GM10248 (cell line): ENCODE results near the gene IP6K1.

Experiments used
- CTCF ChIA-PET: fragments of 300-600 bp; sonication (Branson Sonifier 250); formaldehyde crosslinking; extraction: SDS; loops from one replicate; lab custom pipeline; 2021; ENCODE audit warnings: antibody characterized with exemption; lab: Yijun Ruan, JAX
- POLR2A ChIA-PET: fragments of 350-650 bp; sonication (Branson Sonifier 250); formaldehyde crosslinking; extraction: SDS; loops from one replicate; lab custom pipeline; 2020; ENCODE audit warnings: antibody characterized with exemption; lab: Yijun Ruan, JAX
- DNase-seq: peaks from one replicate; pipeline ENCODE4 v3.0.0; 2012; ENCODE audit errors: extremely low spot score
- CTCF ChIP-seq: IDR thresholded peaks from 2 replicates; pipeline ENCODE4 v1.5.1; 2012; ENCODE audit warnings: mild to moderate bottlenecking, low read depth; ENCODE audit errors: extremely low read depth, missing control alignments, control extremely low read depth

The IP6K1 gene

DNA sequence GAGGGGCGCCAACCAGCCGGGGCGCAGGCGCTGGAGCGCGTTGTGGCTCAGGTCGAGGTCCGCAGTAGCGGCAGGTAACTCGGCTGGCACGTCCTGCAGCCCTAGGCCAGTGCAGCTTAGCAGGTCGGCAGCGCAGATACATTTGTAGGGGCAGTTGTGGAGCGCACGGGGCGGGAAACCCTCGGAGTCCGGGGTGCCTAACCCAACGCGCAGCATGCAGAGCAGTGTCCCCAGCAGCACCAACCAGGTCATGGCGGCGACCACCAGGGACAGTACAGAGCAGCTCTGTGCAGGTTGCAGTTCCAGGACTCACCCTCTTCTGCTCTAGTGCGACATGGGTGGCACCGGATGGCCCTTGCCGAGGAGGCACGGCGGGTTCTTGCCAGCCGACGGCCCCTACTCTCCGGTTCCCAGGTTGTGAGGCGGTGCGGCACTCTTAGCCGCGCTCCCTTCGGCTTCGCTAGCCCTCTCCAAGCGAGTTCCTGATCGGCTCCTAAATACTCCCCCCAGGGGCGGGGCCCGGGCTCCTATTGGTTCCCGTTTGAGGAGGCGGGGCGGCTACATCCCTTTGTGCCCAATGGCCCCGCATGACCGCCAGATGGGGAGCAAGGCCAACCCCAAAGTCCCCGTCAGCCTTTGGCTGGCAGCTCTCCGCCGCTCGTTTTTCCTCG lies 67.0 kb downstream of the IP6K1 start, which contains the start of gene AMIGO3:
Gene AMIGO3, minus strand, starts transcription at position 471 of the 671 bp plus-strand sequence. Its CDS starts 219 bp downstream, at position 252.
- CTCF ChIA-PET, result interaction anchor here (0.6 to 6.4 kb wide), 11 partner anchors 8 to 180 kb away, joined by 3 to 37 read pairs (median 4); partner anchors contain the start of gene INKA1
- POLR2A ChIA-PET, result interaction anchor here (0.7 kb wide), 1 partner anchor 621 kb away, joined by 3 read pairs; no protein-coding TSS in a partner anchor
- TF ChIP-seq CTCF, result peak; percentile 49
- peak; percentile 95 for DNase-seq

DNA sequence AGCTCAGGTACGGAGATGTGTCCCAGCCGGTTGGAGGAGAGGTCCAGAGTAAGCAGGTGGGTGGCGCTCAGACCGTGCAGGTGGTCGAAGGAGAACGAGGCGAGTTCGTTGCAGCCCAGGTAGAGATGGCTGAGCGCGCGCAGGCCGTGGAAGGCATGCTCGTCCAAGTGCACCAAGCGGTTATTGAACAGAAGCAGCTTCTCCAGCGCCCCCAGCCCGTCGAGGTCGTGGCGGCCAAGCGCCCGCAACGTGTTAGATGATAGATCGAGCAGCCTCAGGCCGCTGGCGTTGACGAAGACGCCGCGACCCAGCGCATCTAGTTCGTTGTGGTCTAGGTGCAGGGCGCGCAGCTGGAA lies 67.5 kb downstream of the IP6K1 start:
- CTCF ChIA-PET, result interaction anchor here (0.8 to 6.4 kb wide), 10 partner anchors 13 to 179 kb away, joined by 3 to 37 read pairs (median 4); partner anchors contain the start of genes INKA1, MST1 and RNF123
- POLR2A ChIA-PET, result no interaction called here
- DNase-seq, result no peak
- no peak for TF ChIP-seq CTCF

- POLR2A ChIA-PET, result interaction anchor here (0.7 kb wide), 1 partner anchor 134 kb away, joined by 4 read pairs; no protein-coding TSS in a partner anchor
- CTCF ChIA-PET, result interaction anchor here (0.8 to 6.4 kb wide), 8 partner anchors 12 to 178 kb away, joined by 3 to 37 read pairs (median 3); partner anchors contain the start of genes MST1 and RNF123
- no peak for TF ChIP-seq CTCF
- no peak for DNase-seq
These were observed 68.1 kb downstream of the IP6K1 start for GRCh38 chr3:49717959-49718857.

DNA sequence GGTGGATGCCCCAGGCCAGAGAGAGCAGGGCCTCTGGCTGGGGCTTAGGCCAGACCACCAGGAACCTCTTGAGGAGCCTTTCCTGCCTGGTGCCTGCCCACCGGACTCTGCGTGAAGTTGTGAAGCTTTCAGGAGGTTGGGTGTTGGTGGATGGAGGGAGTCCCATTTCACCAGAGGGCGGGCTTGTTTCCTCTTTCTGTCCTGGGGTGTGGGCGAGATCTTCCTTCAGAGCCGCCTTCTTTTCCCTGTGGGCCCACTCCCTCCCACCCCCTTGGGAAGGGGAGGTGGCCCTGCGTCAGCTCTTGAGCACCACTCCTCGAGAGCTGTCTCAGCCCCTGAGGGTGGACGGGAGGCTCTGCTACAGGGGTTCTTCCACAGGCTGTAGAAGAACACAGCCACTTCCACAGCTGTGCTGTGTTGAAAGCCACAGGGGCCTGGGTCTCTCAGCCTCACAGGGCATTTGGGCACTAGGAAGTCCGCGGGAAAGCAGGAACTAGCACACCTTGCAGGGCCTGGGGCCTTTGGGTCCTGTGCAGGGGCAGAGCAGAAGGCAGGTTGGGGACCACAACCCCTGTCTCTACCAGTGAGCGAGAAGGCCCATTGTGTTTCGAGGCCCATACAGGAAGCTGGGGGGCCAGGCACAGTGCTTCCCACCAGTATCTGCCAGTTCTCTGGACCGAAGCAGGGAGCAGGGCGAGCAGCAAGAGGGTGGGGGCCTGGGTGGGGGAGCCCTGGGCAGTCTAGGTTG lies 69.0 kb downstream of the IP6K1 start:
- ChIA-PET CTCF (interaction anchor here (2.1 to 6.4 kb wide), 2 partner anchors 11 to 15 kb away, joined by 7 to 37 read pairs; no protein-coding TSS in a partner anchor), POLR2A (interaction anchor here (0.7 kb wide), 1 partner anchor 135 kb away, joined by 4 read pairs; no protein-coding TSS in a partner anchor)
- TF ChIP-seq CTCF, result no peak
- DNase-seq, result no peak

DNA sequence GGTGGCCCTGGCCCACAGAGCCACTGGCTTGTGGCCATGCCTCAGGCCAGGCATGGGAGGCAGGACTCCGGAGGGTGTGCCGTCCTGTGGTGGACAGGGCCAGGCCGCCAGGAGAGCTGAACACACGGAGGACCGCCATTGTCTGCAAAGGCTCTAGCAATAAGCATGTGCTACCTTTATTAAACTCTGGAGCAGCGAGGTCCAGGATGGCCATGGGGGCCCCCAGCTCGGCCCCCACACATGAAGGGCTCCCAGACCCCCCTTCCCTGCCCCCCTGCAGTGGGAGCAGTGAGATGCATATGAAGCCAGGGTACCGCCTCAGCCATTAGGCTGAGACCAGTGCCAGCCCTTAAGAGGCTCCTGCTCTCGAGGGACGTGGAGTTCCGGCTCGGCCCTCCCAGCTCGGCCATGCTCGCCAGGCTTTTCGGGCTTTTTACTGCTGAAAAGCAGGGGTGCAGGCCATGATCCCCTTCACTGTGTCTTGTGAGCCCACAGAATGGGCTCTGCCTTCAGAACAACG lies 69.6 kb downstream of the IP6K1 start:
- CTCF ChIA-PET, result interaction anchor here (6.4 kb wide), 1 partner anchor 14 kb away, joined by 37 read pairs; no protein-coding TSS in a partner anchor
- no peak for TF ChIP-seq CTCF
- no peak for DNase-seq
- POLR2A ChIA-PET, result no interaction called here

- CTCF ChIA-PET, result interaction anchor here (6.4 kb wide), 1 partner anchor 14 kb away, joined by 37 read pairs; no protein-coding TSS in a partner anchor
- TF ChIP-seq CTCF, result no peak
- DNase-seq, result no peak
- POLR2A ChIA-PET, result no interaction called here
These were observed 70.2 kb downstream of the IP6K1 start for GRCh38 chr3:49716169-49716568.
